Eye (tissue), 1 donor: ENCODE data around the gene C3orf20.
"Not testable (repeated sequence)": the region's sequence is repeated elsewhere in the genome, so short reads cannot be mapped to it uniquely, and the experiment has no call there.

Source experiments
- DNase-seq: peaks from one replicate; pipeline ENCODE4 v3.0.0-alpha.2; 2015

Gene C3orf20

GRCh38 chr3:14651440-14652251 is 23.3 kb upstream of the C3orf20 start, which contains the start of gene CCDC174:
CCDC174 (plus strand) TSS chr3:14651762; CDS start chr3:14651837, 75 bp downstream.
- DNase-seq = peak; percentile 100

- not testable (repeated sequence) for DNase-seq
Observed at GRCh38 chr3:14652360-14652907, 22.5 kb upstream of the C3orf20 start.

- DNase-seq = no peak
Observed at GRCh38 chr3:14657579-14657978, 17.4 kb upstream of the C3orf20 start.

GRCh38 chr3:14658978-14659377 is 16.0 kb upstream of the C3orf20 start:
- no peak for DNase-seq

GRCh38 chr3:14660942-14661341 is 14.0 kb upstream of the C3orf20 start:
- DNase-seq = no peak

GRCh38 chr3:14663396-14664135 is 11.4 kb upstream of the C3orf20 start:
- no peak for DNase-seq

- DNase-seq = no peak
Observed at GRCh38 chr3:14664170-14664569, 10.8 kb upstream of the C3orf20 start.

- DNase-seq = no peak
Observed at GRCh38 chr3:14672588-14672987, 2.4 kb upstream of the C3orf20 start.

GRCh38 chr3:14676881-14677280 is 1.9 kb downstream of the C3orf20 start:
- DNase-seq = no peak

- no peak for DNase-seq
Observed at GRCh38 chr3:14678015-14678503, 3.1 kb downstream of the C3orf20 start.

- no peak for DNase-seq
Observed at GRCh38 chr3:14680115-14680514, 5.2 kb downstream of the C3orf20 start.

- DNase-seq = no peak
Observed at GRCh38 chr3:14680716-14681115, 5.8 kb downstream of the C3orf20 start.

GRCh38 chr3:14684447-14684846 is 9.5 kb downstream of the C3orf20 start:
- no peak for DNase-seq

- no peak for DNase-seq
Observed at GRCh38 chr3:14685179-14685578, 10.2 kb downstream of the C3orf20 start.

- no peak for DNase-seq
Observed at GRCh38 chr3:14687360-14687759, 12.4 kb downstream of the C3orf20 start.

- DNase-seq = no peak
Observed at GRCh38 chr3:14688525-14688924, 13.6 kb downstream of the C3orf20 start.

GRCh38 chr3:14689247-14689980 is 14.5 kb downstream of the C3orf20 start:
- DNase-seq = no peak

- no peak for DNase-seq
Observed at GRCh38 chr3:14691239-14691638, 16.3 kb downstream of the C3orf20 start.

- no peak for DNase-seq
Observed at GRCh38 chr3:14691719-14692118, 16.8 kb downstream of the C3orf20 start.

GRCh38 chr3:14698601-14699244 is 23.8 kb downstream of the C3orf20 start:
- no peak for DNase-seq

- DNase-seq = no peak
Observed at GRCh38 chr3:14699643-14700042, 24.7 kb downstream of the C3orf20 start.

GRCh38 chr3:14700891-14701290 is 25.9 kb downstream of the C3orf20 start:
- DNase-seq = no peak
